Measurements from ENCODE around the gene TBX6.
"Not testable (repeated sequence)": the region's sequence is repeated elsewhere in the genome, so short reads cannot be mapped to it uniquely, and the experiment has no call there.

Gene TBX6

DNA sequence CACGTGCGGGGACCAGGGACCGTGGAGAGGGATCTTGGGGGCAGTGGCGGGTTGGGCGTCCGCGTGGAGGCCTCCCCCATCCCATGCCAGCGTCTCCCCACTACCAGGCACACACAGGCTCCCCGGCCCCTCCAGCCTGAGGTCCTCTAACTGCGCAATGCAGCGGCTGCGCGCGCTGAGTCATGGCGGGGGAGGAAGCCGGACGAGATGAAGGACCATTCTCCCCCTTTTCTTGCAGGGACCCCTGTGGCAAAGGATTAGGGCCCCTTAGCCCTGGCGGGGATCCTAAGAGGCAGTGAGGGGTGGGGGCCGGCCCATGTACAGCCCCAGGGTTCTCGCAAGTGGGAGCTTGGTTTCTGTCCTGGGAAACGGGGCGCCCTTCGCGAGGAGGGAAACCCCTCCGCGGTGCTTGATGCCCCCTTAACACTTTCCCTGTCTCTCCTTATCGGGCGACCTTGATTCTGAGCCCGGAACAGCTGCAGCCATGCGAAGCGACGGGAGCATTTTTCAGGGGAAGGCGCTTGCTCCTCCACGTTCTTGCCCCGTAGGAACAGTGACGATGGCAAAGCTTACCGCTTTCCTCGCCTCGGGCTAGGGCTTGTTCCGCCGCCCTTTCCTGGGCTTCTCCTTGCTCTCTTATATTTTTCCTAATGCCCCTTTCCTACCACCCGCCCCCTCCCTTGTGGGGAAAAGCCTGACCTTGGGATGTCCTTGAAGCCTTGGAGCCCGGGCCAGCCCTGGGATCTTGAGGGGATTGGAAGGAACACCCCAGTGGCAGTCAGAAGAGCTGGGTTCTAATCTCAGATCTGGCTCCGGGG is 25.6 kb downstream of the TBX6 start:
- no peak for DNase-seq (ENCODE audit: low read depth, low spot score)

DNA sequence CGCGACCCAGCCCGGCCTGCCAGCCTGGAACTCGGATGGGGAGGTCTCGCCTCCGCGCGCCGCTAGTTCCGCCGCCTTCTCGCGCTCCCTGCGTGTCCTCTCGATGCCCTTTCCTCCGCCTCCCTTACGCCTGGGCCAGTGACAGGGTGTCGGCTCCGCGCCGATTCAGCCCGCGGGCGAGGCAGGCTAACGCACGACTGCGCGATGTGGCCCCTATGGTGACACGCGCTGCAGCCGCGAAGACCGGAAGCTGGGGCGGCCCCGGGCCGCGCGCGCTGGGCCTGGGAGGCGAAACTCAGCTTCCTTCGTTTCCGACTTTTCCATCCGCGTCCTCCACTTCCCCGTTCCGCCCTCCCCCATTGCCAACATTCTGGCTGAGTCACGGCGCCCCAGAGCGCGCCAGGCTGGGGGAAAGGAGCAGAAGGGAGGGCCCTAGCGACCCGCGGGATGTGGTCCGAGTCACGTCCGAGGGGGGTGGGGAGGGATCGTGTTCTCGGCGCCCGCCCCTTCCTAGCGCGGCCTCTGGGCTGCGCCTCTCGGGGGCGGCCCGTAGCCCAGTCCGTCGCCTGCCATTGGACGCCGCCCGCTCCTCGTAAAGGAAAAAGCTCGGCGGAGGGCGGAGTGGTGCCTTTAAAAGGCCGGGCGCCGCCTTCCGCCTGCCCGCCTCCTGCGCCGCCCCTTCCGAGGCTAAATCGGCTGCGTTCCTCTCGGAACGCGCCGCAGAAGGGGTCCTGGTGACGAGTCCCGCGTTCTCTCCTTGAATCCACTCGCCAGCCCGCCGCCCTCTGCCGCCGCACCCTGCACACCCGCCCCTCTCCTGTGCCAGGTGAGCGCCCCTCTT is 26.4 kb downstream of the TBX6 start, which contains the start of gene ALDOA:
Gene ALDOA (plus strand): TSS at position 659 of the 841 bp plus-strand sequence. CDS start 1,138 bp downstream, outside the sequence.
- DNase-seq (ENCODE audit: low read depth, low spot score), result peak; percentile 90

DNA sequence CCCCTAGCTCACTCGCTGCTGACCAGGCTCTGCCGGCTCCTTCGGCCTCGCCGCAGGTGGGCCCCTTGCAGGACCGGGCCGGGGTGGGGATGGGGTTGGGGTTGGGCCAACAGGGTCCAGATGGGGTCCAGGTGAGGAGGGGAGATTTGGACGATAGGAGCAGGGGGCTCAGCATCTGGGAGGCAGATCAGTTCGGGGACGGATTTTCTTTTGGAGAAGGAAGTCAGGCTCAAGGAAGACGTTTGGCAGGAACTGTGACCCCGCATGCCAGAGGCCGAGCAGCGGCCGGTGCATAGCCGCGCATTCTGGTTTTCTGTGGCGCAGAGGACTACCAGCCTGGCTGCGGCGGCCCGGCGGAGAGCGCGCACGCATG is 27.0 kb downstream of the TBX6 start:
- no peak for DNase-seq (ENCODE audit: low read depth, low spot score)

DNA sequence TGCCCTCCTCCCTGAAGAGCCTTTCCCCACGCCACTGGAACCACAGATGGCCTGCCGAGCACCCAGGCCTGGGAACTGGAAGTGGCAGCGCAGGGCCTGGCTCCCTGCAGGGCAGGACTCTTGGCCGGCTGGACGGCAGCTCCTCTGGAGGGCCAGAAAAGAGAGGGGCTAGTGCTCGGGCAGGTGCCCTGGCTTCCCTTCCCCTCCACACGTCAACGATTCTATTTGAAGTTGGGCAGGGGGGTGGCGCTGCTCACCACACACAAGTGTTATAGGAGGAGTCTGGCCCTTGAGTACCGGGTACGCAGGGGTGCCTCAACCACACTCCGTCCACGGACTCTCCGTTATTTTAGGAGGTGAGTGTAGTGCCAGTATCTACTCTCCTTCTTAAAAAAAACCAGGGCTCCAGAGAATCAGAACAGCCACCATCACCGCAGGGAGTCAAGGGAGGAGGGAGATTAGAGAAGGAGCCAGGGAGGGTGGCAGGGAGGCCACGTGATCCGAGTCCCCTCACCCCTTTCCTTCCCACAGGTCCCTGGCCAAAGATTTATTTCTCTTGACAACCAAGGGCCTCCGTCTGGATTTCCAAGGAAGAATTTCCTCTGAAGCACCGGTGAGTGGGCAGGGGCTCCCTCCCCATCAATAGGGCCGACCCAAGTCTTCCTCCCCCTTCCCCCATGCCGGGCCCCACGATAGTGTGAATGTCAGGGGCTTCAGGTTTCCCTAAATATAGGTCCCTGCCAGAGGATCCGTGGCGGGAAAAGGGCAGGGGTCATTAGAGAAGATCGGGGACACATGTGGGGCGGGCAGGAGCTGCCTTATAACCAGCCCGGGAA is 27.6 kb downstream of the TBX6 start:
- peak; percentile 37 for DNase-seq (ENCODE audit: low read depth, low spot score)

GRCh38 chr16:30063278-30063892 is 28.3 kb downstream of the TBX6 start:
- no peak for DNase-seq (ENCODE audit: low read depth, low spot score)

- no peak for DNase-seq (ENCODE audit: low read depth, low spot score)
Observed at GRCh38 chr16:30060836-30061554, 30.7 kb downstream of the TBX6 start.

DNA sequence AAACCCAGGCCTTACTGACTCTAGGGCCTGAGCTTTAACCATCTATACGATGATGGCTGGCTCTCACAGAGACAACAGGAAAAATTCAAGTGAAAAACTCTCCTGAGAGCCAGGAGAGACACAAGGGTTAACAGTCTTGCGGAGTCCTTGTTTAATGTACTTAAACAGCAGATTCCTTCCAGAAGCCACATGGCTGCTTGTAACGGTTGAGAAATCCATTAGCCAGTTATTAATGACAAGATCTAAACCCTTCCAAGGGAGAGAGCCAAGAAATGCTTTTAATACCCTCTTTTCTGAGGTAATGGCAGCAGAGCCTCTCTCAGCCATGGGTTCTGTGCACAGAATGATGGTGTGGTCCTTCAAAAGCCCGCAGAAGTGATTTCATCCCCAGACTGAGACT is 31.4 kb downstream of the TBX6 start:
- DNase-seq (ENCODE audit: low read depth, low spot score), result no peak

DNA sequence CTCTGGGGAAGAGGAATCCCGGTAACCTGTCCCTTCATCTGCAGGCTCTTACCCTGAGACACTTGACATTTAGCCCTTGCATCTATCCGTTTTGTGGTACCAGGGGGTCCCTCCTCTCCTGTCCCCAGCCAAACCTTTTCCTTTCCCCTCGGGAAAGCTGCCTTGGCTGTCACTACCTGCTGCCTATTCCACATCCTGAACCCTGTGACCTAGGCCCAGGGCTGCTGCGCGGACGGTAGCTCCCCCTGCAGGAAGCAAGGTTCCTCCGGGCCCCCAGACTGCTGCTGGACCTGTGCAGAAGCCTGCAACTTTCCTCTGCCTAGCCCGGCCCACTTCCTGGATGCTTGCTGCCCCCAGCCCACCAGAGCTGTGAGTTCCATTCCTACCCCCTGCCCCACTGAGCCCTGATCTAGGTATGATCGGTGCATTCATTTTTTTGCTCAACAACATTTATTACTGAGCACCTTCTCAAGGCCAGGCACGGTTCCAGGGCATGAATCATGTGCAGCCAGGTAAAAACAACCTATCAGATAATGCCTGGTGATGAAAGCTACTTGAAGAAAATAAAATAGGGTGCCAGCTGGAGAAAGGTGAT is 36.7 kb downstream of the TBX6 start:
- DNase-seq (ENCODE audit: low read depth, low spot score), result no peak

DNA sequence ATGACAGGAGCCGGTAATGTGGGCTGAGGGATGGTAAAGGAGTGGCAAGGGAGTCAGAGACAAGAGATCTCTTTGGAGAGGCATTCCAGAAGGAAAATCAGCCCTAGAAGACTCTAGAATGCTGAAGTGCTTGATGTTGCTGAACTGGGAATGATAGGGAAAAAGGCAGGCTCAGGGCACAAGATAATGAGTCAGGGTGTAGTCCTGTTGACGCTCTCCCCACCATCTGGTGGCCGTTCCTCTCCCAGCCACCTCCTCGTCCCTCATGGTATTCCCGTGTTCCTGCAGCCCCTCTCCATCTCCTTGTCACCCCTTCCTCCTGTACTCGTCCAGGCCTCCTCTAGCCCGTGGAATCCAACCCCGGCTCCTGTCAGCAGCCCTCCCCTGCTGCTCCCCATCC is 37.3 kb downstream of the TBX6 start:
- DNase-seq (ENCODE audit: low read depth, low spot score), result no peak

GRCh38 chr16:30053376-30054015 is 38.2 kb downstream of the TBX6 start:
- no peak for DNase-seq (ENCODE audit: low read depth, low spot score)

DNA sequence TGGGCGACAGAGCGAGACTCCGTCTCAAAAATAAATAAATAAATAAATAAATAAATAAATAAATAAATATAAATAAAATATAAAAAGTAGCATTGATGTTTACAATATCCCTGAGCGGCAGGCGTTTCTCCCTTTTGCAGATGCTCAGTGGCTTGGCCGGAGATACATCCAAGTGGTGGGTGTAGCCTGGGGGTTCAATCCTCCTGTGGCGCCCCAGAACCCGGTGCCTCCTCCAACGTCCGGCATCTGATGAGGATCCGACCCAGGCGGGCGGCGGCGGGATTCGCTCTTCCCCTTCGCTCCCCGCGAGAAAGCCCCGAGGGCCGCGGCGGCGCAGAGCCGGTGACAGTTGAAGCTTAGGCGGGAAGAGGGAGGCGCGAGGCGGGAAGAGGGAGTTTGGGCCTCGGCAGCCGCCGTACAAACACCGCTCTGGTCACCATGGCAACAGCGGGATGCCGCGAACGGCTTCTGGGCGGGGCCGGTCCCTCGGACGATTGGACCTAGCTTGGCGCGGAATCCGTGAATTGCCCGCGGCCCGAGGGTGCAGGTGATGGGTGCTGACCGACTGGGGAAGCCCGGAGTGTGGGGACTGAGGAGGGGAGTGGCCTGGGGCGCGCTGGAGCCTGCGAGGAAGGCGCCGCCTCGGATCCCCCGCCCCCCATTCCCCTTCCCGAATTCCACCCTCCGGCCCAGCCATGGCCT is 38.9 kb downstream of the TBX6 start:
- peak; percentile 77 for DNase-seq (ENCODE audit: low read depth, low spot score)

DNA sequence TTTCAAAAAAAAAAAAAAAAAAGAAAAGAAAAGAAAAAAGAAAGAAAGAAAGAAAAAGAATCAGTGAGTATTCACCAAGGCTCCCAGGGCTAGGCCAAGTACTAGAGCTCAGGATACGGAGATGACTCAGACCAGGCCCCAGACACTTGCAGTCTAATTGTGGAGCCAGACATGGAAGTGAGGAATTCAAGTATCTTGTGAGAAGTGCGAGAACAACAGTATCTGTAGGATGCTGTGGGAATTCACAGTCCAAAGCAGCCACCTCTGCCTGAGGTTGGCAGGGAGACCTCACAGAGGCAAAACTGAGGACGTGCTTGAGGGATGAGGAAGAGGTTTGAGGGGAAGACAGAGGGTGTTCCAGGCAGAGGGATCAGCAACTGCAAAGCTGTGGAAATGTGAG is 40.2 kb downstream of the TBX6 start:
- no peak for DNase-seq (ENCODE audit: low read depth, low spot score)

GRCh38 chr16:30049871-30050270 is 41.9 kb downstream of the TBX6 start:
- DNase-seq (ENCODE audit: low read depth, low spot score), result no peak

GRCh38 chr16:30046588-30046987 is 45.1 kb downstream of the TBX6 start:
- no peak for DNase-seq (ENCODE audit: low read depth, low spot score)

GRCh38 chr16:30046178-30046577 is 45.5 kb downstream of the TBX6 start:
- DNase-seq (ENCODE audit: low read depth, low spot score), result no peak

DNA sequence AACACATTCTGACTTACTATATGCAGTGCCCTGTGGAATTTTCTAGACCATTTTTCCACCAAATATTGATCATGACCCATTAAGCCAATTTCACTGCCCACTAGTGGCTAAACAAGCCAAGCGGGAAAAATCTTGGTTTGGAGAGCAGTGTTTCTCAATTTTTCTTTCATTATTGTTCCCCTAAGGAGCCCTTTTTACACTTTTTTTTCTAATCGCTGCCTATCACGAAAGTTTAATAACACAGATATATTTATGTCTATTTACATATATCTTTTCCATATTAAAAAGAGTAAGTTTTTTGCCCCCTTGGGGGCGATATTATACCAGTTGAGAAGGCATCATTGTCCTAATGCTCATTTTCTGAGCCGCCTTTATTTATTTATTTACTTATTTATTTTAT is 49.9 kb downstream of the TBX6 start:
- no peak for DNase-seq (ENCODE audit: low read depth, low spot score)

- DNase-seq (ENCODE audit: low read depth, low spot score), result not testable (repeated sequence)
Observed at GRCh38 chr16:30040690-30041089, 51.0 kb downstream of the TBX6 start.

GRCh38 chr16:30040221-30040620 is 51.5 kb downstream of the TBX6 start:
- DNase-seq (ENCODE audit: low read depth, low spot score), result no peak
